ENCODE results near the gene KCND2.

Gene KCND2

GRCh38 chr7:120797026-120797645, 524.2 kb downstream of the KCND2 start:
- TF ChIP-seq CTCF (IDR thresholded peaks at IDR 0.05; ENCODE audit: low read depth, low read length): no peak
- no peak overlapping the region for H3K4me3 ChIP-seq (ENCODE audit: low read depth, low read length)

- no peak overlapping the region for H3K4me3 ChIP-seq (ENCODE audit: low read depth, low read length)
- no peak for TF ChIP-seq CTCF (IDR thresholded peaks at IDR 0.05; ENCODE audit: low read depth, low read length)
Observed at GRCh38 chr7:120799147-120799546, 526.2 kb downstream of the KCND2 start.
